ENCODE measurements around the gene MELTF. TPM values are rescaled to one million over a fixed set of nuclear protein-coding genes. Genes with fewer than 3 reads are reported as not detected.

The MELTF gene
- total and polyA plus RNA-seq, 2 of the 13 experiments (the other 11 are each of a cell fraction or from before 2014, with no cell fraction given) = 3.2 to 7.5 TPM

DNA sequence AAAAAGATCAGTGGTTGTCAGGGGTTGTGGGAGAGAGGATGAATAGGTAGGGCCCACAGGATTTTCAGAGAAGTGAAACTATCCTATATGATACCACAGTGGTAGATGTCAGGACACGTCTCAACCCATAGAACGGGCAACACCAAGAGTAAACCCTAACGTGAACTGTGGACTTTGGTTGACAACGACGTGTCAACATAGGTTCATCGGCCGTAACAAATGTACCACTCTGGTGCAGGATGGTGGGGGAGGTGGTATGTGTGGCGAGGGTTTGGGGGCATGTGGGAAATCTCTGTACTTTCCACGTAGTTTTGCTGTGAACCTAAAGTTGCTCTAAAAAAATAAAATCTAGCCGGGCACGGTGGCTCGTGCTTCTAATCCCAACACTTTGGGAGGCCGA, 48.0 kb downstream of the MELTF start (continued):
- TF ChIP-seq, protein P1, sequence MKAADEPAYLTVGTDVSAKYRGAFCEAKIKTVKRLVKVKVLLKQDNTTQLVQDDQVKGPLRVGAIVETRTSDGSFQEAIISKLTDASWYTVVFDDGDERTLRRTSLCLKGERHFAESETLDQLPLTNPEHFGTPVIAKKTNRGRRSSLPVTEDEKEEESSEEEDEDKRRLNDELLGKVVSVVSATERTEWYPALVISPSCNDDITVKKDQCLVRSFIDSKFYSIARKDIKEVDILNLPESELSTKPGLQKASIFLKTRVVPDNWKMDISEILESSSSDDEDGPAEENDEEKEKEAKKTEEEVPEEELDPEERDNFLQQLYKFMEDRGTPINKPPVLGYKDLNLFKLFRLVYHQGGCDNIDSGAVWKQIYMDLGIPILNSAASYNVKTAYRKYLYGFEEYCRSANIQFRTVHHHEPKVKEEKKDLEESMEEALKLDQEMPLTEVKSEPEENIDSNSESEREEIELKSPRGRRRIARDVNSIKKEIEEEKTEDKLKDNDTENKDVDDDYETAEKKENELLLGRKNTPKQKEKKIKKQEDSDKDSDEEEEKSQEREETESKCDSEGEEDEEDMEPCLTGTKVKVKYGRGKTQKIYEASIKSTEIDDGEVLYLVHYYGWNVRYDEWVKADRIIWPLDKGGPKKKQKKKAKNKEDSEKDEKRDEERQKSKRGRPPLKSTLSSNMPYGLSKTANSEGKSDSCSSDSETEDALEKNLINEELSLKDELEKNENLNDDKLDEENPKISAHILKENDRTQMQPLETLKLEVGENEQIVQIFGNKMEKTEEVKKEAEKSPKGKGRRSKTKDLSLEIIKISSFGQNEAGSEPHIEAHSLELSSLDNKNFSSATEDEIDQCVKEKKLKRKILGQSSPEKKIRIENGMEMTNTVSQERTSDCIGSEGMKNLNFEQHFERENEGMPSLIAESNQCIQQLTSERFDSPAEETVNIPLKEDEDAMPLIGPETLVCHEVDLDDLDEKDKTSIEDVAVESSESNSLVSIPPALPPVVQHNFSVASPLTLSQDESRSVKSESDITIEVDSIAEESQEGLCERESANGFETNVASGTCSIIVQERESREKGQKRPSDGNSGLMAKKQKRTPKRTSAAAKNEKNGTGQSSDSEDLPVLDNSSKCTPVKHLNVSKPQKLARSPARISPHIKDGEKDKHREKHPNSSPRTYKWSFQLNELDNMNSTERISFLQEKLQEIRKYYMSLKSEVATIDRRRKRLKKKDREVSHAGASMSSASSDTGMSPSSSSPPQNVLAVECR (CRISPR knock-in tag; IDR thresholded peaks at IDR 0.05; ENCODE audit: borderline replicate concordance) = peak; percentile 47; the same call in 1 of the 2 replicates
- TF ChIP-seq HDAC6 (IDR thresholded peaks at IDR 0.05; ENCODE audit: low read depth, low read length) = no peak
- peak; percentile 25; the same call in 1 of the 2 replicates for TF ChIP-seq HMG20A (CRISPR knock-in tag; IDR thresholded peaks at IDR 0.05; ENCODE audit: borderline replicate concordance)
- no peak for TF ChIP-seq HMG20B (CRISPR knock-in tag; conservative IDR thresholded peaks at IDR 0.05)
- TF ChIP-seq FOXO1 (CRISPR knock-in tag; IDR thresholded peaks at IDR 0.05) = peak; percentile 80; the same call in 1 of the 2 replicates
- TF ChIP-seq, protein P2, sequence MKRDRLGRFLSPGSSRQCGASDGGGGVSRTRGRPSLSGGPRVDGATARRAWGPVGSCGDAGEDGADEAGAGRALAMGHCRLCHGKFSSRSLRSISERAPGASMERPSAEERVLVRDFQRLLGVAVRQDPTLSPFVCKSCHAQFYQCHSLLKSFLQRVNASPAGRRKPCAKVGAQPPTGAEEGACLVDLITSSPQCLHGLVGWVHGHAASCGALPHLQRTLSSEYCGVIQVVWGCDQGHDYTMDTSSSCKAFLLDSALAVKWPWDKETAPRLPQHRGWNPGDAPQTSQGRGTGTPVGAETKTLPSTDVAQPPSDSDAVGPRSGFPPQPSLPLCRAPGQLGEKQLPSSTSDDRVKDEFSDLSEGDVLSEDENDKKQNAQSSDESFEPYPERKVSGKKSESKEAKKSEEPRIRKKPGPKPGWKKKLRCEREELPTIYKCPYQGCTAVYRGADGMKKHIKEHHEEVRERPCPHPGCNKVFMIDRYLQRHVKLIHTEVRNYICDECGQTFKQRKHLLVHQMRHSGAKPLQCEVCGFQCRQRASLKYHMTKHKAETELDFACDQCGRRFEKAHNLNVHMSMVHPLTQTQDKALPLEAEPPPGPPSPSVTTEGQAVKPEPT (CRISPR knock-in tag; IDR thresholded peaks at IDR 0.05; ENCODE audit: low read depth) = no peak
- TF ChIP-seq HNRNPH1 (optimal IDR thresholded peaks at IDR 0.05; ENCODE audit: low read depth, low read length) = no peak
- TF ChIP-seq ZNF616 (CRISPR knock-in tag; IDR thresholded peaks at IDR 0.05; ENCODE audit: low read depth) = no peak
- no peak for TF ChIP-seq SRSF1 (optimal IDR thresholded peaks at IDR 0.05; ENCODE audit: low read depth, low read length)
- no peak for TF ChIP-seq RBFOX2 (IDR thresholded peaks at IDR 0.05; ENCODE audit: low read depth, low read length)
- TF ChIP-seq ZNF232 (CRISPR knock-in tag; IDR thresholded peaks at IDR 0.05; ENCODE audit: borderline replicate concordance) = no peak
- TF ChIP-seq, protein P3, sequence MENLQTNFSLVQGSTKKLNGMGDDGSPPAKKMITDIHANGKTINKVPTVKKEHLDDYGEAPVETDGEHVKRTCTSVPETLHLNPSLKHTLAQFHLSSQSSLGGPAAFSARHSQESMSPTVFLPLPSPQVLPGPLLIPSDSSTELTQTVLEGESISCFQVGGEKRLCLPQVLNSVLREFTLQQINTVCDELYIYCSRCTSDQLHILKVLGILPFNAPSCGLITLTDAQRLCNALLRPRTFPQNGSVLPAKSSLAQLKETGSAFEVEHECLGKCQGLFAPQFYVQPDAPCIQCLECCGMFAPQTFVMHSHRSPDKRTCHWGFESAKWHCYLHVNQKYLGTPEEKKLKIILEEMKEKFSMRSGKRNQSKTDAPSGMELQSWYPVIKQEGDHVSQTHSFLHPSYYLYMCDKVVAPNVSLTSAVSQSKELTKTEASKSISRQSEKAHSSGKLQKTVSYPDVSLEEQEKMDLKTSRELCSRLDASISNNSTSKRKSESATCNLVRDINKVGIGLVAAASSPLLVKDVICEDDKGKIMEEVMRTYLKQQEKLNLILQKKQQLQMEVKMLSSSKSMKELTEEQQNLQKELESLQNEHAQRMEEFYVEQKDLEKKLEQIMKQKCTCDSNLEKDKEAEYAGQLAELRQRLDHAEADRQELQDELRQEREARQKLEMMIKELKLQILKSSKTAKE (CRISPR knock-in tag; IDR thresholded peaks at IDR 0.05; ENCODE audit: borderline replicate concordance) = no peak
- no peak for TF ChIP-seq NCOA5 (CRISPR knock-in tag; IDR thresholded peaks at IDR 0.05)
- no peak for TF ChIP-seq SOX6 (IDR thresholded peaks at IDR 0.05)
- TF ChIP-seq SOX6 (CRISPR knock-in tag; IDR thresholded peaks at IDR 0.05) = peak; percentile 35
- TF ChIP-seq, protein P4, sequence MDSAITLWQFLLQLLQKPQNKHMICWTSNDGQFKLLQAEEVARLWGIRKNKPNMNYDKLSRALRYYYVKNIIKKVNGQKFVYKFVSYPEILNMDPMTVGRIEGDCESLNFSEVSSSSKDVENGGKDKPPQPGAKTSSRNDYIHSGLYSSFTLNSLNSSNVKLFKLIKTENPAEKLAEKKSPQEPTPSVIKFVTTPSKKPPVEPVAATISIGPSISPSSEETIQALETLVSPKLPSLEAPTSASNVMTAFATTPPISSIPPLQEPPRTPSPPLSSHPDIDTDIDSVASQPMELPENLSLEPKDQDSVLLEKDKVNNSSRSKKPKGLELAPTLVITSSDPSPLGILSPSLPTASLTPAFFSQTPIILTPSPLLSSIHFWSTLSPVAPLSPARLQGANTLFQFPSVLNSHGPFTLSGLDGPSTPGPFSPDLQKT (CRISPR knock-in tag; IDR thresholded peaks at IDR 0.05; ENCODE audit: borderline replicate concordance) = no peak
- no peak for TF ChIP-seq ATRX (CRISPR knock-in tag; IDR thresholded peaks at IDR 0.05; ENCODE audit: borderline replicate concordance)

Data from HepG2 (cell line).